ENCODE data around the gene CRYBB3.
"Not testable (repeated sequence)": the region's sequence is repeated elsewhere in the genome, so short reads cannot be mapped to it uniquely, and the experiment has no call there.

Gene CRYBB3

DNA sequence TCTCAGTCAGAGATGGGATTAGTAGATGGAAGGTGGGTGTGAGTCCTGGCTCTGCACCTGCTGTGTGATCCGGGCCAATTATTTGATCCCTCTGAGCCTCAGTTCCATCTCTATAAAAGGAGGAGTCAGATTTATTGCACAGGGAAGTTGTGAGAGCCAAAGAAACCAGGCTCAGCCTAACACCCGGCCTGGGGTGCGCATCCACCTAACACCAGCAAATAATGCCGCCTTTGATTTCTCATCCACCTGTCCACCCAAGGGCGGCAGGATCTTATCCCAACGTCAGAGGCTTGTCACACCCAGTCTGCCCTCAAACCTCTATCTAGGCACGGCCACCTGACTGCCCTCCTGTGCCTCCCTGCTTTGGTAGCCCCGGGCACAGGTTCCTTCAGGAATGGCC, 22.1 kb downstream of the CRYBB3 start:
- Histone ChIP-seq H3K79me1 (ENCODE audit: low read length) (no peaks in the 10 kb centered on the region), H3K4me3 (ENCODE audit: low read length) (no peak overlapping the region), H3K4me1 (ENCODE audit: control insufficient read depth, low read depth, low read length) (no peaks in the 10 kb centered on the region), H4K5ac (ENCODE audit: low read length) (no peak overlapping the region), H2BK15ac (replicated peaks; ENCODE audit: low read depth) (no peak overlapping the region), H3K56ac (ENCODE audit: low read length) (no peak overlapping the region), H3K27ac (ENCODE audit: low read depth, low read length) (no peak overlapping the region), H3K4me2 (ENCODE audit: low read length) (no peak overlapping the region), H3K36me3 (ENCODE audit: control insufficient read depth, insufficient read depth, low read length) (no peaks in the 10 kb centered on the region), H3K18ac (ENCODE audit: low read length) (no peak overlapping the region), H3K4ac (ENCODE audit: low read depth, low read length) (no peak overlapping the region), H2BK5ac (ENCODE audit: low read length) (no peak overlapping the region), H3K23ac (ENCODE audit: low read length) (no peak overlapping the region), H2BK120ac (ENCODE audit: low read depth, low read length) (no peak overlapping the region), H3K79me2 (ENCODE audit: control insufficient read depth, insufficient read depth, low read length) (no peaks in the 10 kb centered on the region), H3K27me3 (ENCODE audit: insufficient read depth, low read length, poor library complexity) (no peaks in the 10 kb centered on the region), H4K8ac (ENCODE audit: low read depth, low read length) (no peak overlapping the region), H2AK5ac (ENCODE audit: low read length) (no peak overlapping the region), H3K9ac (ENCODE audit: low read length) (no peak overlapping the region)
- WGBS (ENCODE audit: extremely low coverage, insufficient coverage, low lambda C conversion rate), result no CpG with 5 or more reads among the region's 8 CpGs
- no peak for DNase-seq

DNA sequence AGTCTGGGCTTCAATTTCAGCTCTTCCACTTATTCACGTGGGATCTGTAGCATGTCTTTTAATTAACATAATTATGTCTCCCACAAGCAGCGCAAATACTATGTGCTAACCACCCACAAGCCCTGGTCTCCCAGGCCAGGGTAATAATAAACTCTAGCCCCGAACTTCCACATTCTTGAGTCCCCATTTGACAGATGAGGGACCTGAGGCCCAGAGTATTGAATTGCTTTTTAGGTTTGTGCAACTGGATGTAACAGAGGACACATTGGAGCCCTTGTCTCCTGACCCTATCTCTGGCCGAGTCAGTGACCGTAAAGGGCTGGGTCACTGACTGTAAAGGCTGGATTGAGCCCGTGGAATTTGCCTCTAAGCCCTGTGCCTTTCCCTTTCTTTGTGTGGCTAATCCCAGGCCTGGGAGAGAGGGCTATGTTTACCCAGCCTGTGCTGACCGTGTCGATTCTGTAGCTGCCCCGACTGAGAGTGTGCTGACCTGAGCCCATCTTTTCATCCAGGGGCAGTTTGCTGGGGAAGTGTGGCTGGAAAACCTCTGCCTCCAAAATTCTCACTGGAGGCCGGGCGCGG, 23.7 kb downstream of the CRYBB3 start:
- Histone ChIP-seq H2BK15ac (replicated peaks; ENCODE audit: low read depth) (no peak overlapping the region), H3K27me3 (ENCODE audit: insufficient read depth, low read length, poor library complexity) (no peaks in the 10 kb centered on the region), H3K36me3 (ENCODE audit: control insufficient read depth, insufficient read depth, low read length) (no peaks in the 10 kb centered on the region), H3K79me2 (ENCODE audit: control insufficient read depth, insufficient read depth, low read length) (no peaks in the 10 kb centered on the region), H3K56ac (ENCODE audit: low read length) (no peak overlapping the region), H2AK5ac (ENCODE audit: low read length) (no peak overlapping the region), H3K27ac (ENCODE audit: low read depth, low read length) (no peak overlapping the region), H3K23ac (ENCODE audit: low read length) (no peak overlapping the region), H3K79me1 (ENCODE audit: low read length) (no peaks in the 10 kb centered on the region), H3K4me1 (ENCODE audit: control insufficient read depth, low read depth, low read length) (no peaks in the 10 kb centered on the region), H3K9ac (ENCODE audit: low read length) (no peak overlapping the region), H2BK5ac (ENCODE audit: low read length) (no peak overlapping the region), H3K18ac (ENCODE audit: low read length) (no peak overlapping the region), H2BK120ac (ENCODE audit: low read depth, low read length) (no peak overlapping the region), H3K4ac (ENCODE audit: low read depth, low read length) (no peak overlapping the region), H4K8ac (ENCODE audit: low read depth, low read length) (no peak overlapping the region), H4K5ac (ENCODE audit: low read length) (no peak overlapping the region), H3K4me2 (ENCODE audit: low read length) (no peak overlapping the region), H3K4me3 (ENCODE audit: low read length) (no peak overlapping the region)
- no peak for DNase-seq
- WGBS (ENCODE audit: extremely low coverage, insufficient coverage, low lambda C conversion rate), result no CpG with 5 or more reads among the region's 12 CpGs

DNA sequence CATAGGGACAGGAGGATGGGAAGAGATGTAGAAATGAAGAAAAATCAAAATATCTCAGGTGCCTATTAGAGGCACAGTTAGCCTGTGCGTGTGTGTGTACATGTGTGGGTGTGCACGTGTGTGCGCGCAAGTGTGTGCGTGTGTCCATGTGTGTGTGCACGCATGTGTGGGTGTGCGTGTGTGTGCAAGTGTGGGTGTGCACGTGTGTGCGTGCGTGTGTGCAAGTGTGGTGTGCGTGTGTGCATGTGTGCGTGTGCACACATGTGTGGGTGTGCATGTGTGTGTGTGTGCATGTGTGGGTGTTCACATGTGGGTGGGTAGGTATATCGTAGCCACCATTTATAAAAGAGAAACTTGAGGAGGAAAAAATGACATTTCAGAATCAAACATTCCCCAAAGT, 29.2 kb downstream of the CRYBB3 start:
- H2AK5ac ChIP-seq (ENCODE audit: low read length), result no peak overlapping the region
- no peak overlapping the region for H3K23ac ChIP-seq (ENCODE audit: low read length)
- H3K27me3 ChIP-seq (ENCODE audit: insufficient read depth, low read length, poor library complexity), result no peaks in the 10 kb centered on the region
- H4K5ac ChIP-seq (ENCODE audit: low read length), result no peak overlapping the region
- H3K79me2 ChIP-seq (ENCODE audit: control insufficient read depth, insufficient read depth, low read length), result no peaks in the 10 kb centered on the region
- no peak overlapping the region for H3K56ac ChIP-seq (ENCODE audit: low read length)
- no peak for DNase-seq
- no peak overlapping the region for H2BK5ac ChIP-seq (ENCODE audit: low read length)
- no peaks in the 10 kb centered on the region for H3K4me1 ChIP-seq (ENCODE audit: control insufficient read depth, low read depth, low read length)
- H3K18ac ChIP-seq (ENCODE audit: low read length), result no peak overlapping the region
- no CpG with 5 or more reads among the region's 13 CpGs for WGBS (ENCODE audit: extremely low coverage, insufficient coverage, low lambda C conversion rate)
- no peak overlapping the region for H3K4ac ChIP-seq (ENCODE audit: low read depth, low read length)
- H3K27ac ChIP-seq (ENCODE audit: low read depth, low read length), result no peak overlapping the region
- no peaks in the 10 kb centered on the region for H3K36me3 ChIP-seq (ENCODE audit: control insufficient read depth, insufficient read depth, low read length)
- H3K4me3 ChIP-seq (ENCODE audit: low read length), result no peak overlapping the region
- H3K9ac ChIP-seq (ENCODE audit: low read length), result no peak overlapping the region
- no peak overlapping the region for H2BK15ac ChIP-seq (replicated peaks; ENCODE audit: low read depth)
- H2BK120ac ChIP-seq (ENCODE audit: low read depth, low read length), result no peak overlapping the region
- H4K8ac ChIP-seq (ENCODE audit: low read depth, low read length), result no peak overlapping the region
- H3K79me1 ChIP-seq (ENCODE audit: low read length), result no peaks in the 10 kb centered on the region
- no peak overlapping the region for H3K4me2 ChIP-seq (ENCODE audit: low read length)

- not testable (repeated sequence) for H4K5ac ChIP-seq (ENCODE audit: low read length); H3K18ac ChIP-seq (ENCODE audit: low read length); H3K9ac ChIP-seq (ENCODE audit: low read length); H3K27ac ChIP-seq (ENCODE audit: low read depth, low read length); H3K36me3 ChIP-seq (ENCODE audit: control insufficient read depth, insufficient read depth, low read length); H3K23ac ChIP-seq (ENCODE audit: low read length); H2AK5ac ChIP-seq (ENCODE audit: low read length); H3K4ac ChIP-seq (ENCODE audit: low read depth, low read length); H3K4me1 ChIP-seq (ENCODE audit: control insufficient read depth, low read depth, low read length); H3K79me1 ChIP-seq (ENCODE audit: low read length); H2BK5ac ChIP-seq (ENCODE audit: low read length); H3K27me3 ChIP-seq (ENCODE audit: insufficient read depth, low read length, poor library complexity); H3K4me2 ChIP-seq (ENCODE audit: low read length); H3K79me2 ChIP-seq (ENCODE audit: control insufficient read depth, insufficient read depth, low read length); H2BK120ac ChIP-seq (ENCODE audit: low read depth, low read length); H2BK15ac ChIP-seq (replicated peaks; ENCODE audit: low read depth); H3K56ac ChIP-seq (ENCODE audit: low read length); DNase-seq; H3K4me3 ChIP-seq (ENCODE audit: low read length); H4K8ac ChIP-seq (ENCODE audit: low read depth, low read length)
- WGBS (ENCODE audit: extremely low coverage, insufficient coverage, low lambda C conversion rate), result no CpG with 5 or more reads among the region's 2 CpGs
These were observed 31.1 kb downstream of the CRYBB3 start for GRCh38 chr22:25230760-25231159.

- Histone ChIP-seq H3K36me3 (ENCODE audit: control insufficient read depth, insufficient read depth, low read length) (no peaks in the 10 kb centered on the region), H4K5ac (ENCODE audit: low read length) (peak overlapping the region; percentile 23), H2BK120ac (ENCODE audit: low read depth, low read length) (no peak overlapping the region), H2BK5ac (ENCODE audit: low read length) (no peak overlapping the region), H2BK15ac (replicated peaks; ENCODE audit: low read depth) (no peak overlapping the region), H3K23ac (ENCODE audit: low read length) (no peak overlapping the region), H3K18ac (ENCODE audit: low read length) (no peak overlapping the region), H3K9ac (ENCODE audit: low read length) (no peak overlapping the region), H3K4ac (ENCODE audit: low read depth, low read length) (no peak overlapping the region), H3K4me2 (ENCODE audit: low read length) (no peak overlapping the region), H2AK5ac (ENCODE audit: low read length) (no peak overlapping the region), H3K27me3 (ENCODE audit: insufficient read depth, low read length, poor library complexity) (no peaks in the 10 kb centered on the region), H3K79me1 (ENCODE audit: low read length) (no peaks in the 10 kb centered on the region), H3K79me2 (ENCODE audit: control insufficient read depth, insufficient read depth, low read length) (no peaks in the 10 kb centered on the region), H4K8ac (ENCODE audit: low read depth, low read length) (no peak overlapping the region), H3K4me3 (ENCODE audit: low read length) (no peak overlapping the region), H3K27ac (ENCODE audit: low read depth, low read length) (no peak overlapping the region), H3K4me1 (ENCODE audit: control insufficient read depth, low read depth, low read length) (no peaks in the 10 kb centered on the region), H3K56ac (ENCODE audit: low read length) (no peak overlapping the region)
- DNase-seq, result peak; percentile 42
- WGBS (ENCODE audit: extremely low coverage, insufficient coverage, low lambda C conversion rate), result no CpG with 5 or more reads among the region's 5 CpGs
These were observed 32.6 kb downstream of the CRYBB3 start for GRCh38 chr22:25232301-25232700.

- not testable (repeated sequence) for H2BK15ac ChIP-seq (replicated peaks; ENCODE audit: low read depth); DNase-seq; H3K27me3 ChIP-seq (ENCODE audit: insufficient read depth, low read length, poor library complexity); H2BK120ac ChIP-seq (ENCODE audit: low read depth, low read length); H3K79me2 ChIP-seq (ENCODE audit: control insufficient read depth, insufficient read depth, low read length); H4K5ac ChIP-seq (ENCODE audit: low read length); H3K56ac ChIP-seq (ENCODE audit: low read length); H4K8ac ChIP-seq (ENCODE audit: low read depth, low read length); H3K4ac ChIP-seq (ENCODE audit: low read depth, low read length); H3K27ac ChIP-seq (ENCODE audit: low read depth, low read length); H3K4me2 ChIP-seq (ENCODE audit: low read length); H3K18ac ChIP-seq (ENCODE audit: low read length); H3K4me3 ChIP-seq (ENCODE audit: low read length); H2BK5ac ChIP-seq (ENCODE audit: low read length); H3K79me1 ChIP-seq (ENCODE audit: low read length); H2AK5ac ChIP-seq (ENCODE audit: low read length); H3K9ac ChIP-seq (ENCODE audit: low read length); H3K36me3 ChIP-seq (ENCODE audit: control insufficient read depth, insufficient read depth, low read length); H3K4me1 ChIP-seq (ENCODE audit: control insufficient read depth, low read depth, low read length); H3K23ac ChIP-seq (ENCODE audit: low read length)
These were observed 34.0 kb downstream of the CRYBB3 start for GRCh38 chr22:25233706-25234105.
